Body of pancreas (tissue), 4 donors: ENCODE data around the gene GRK6.
A peak's percentile ranks its signal among the peaks of the same experiment; 100 is the strongest.

ENCODE experiments used
- CTCF ChIP-seq, 7 experiments: fragments of 450-650 bp in 4 of 7; fragments of 200-600 bp in 3 of 7; sonication (generic) in 3 of 7; IDR thresholded peaks; one replicate each; pipeline ENCODE4 v1.5.1; 2016 to 2019; ENCODE audit warnings: antibody characterized with exemption in 7 of 7
- POLR2A ChIP-seq, 3 donors: fragments of 450-650 bp; IDR thresholded peaks; one replicate each; pipeline ENCODE4 v1.6.1; 2016; ENCODE audit warnings: antibody characterized with exemption in 3 of 3, mild to moderate bottlenecking in 2 of 3

GRCh38 chr5:177403792-177404640 is 22.5 kb upstream of the GRK6 start:
- TF ChIP-seq CTCF (IDR thresholded peaks at IDR 0.05) (peak; percentile 56 to 91 (median 83)), POLR2A (IDR thresholded peaks at IDR 0.05) (peak in 1 of 3 donors; percentile 24)
